H9 (cell line): ENCODE results near the gene JPH2. TPM values are rescaled to one million over a fixed set of nuclear protein-coding genes. Genes with fewer than 3 reads are reported as not detected.

ENCODE experiments used
- DNase-seq: peaks from one replicate; pipeline ENCODE4 v3.0.0-alpha.2; 2017
- H2AFZ ChIP-seq: one replicate; pipeline ENCODE4 v1.6.1; 2013; ENCODE audit warnings: mild to moderate bottlenecking, low read length, control low read depth, moderate library complexity
- H2AK5ac ChIP-seq: 2 replicates; pipeline ENCODE4 v1.6.1; 2013; ENCODE audit warnings: low read length, control low read depth, mixed read lengths; ENCODE audit not compliant: insufficient read length
- H2BK120ac ChIP-seq: one replicate; pipeline ENCODE4 v1.6.1; 2013; ENCODE audit warnings: low read depth, mild to moderate bottlenecking, low read length, control low read depth, inconsistent platforms; ENCODE audit not compliant: poor library complexity, severe bottlenecking
- H2BK12ac ChIP-seq: 2 replicates; pipeline ENCODE4 v1.6.1; 2013; ENCODE audit warnings: low read length, control low read depth, mixed read lengths, low read depth; ENCODE audit not compliant: insufficient read length
- H2BK15ac ChIP-seq: 2 replicates; pipeline ENCODE4 v1.6.1; 2013; ENCODE audit warnings: low read depth, low read length, control low read depth
- H2BK20ac ChIP-seq: one replicate; pipeline ENCODE4 v1.6.1; 2013; ENCODE audit warnings: low read depth, mild to moderate bottlenecking, low read length, control low read depth, inconsistent platforms; ENCODE audit not compliant: poor library complexity, severe bottlenecking
- H2BK5ac ChIP-seq: 2 replicates; pipeline ENCODE4 v1.6.1; 2013; ENCODE audit warnings: low read length, control low read depth, mixed read lengths; ENCODE audit not compliant: insufficient read length
- H3K14ac ChIP-seq: 2 replicates; pipeline ENCODE4 v1.6.1; 2013; ENCODE audit warnings: low read length, control low read depth; ENCODE audit not compliant: insufficient read depth
- H3K18ac ChIP-seq: 2 replicates; pipeline ENCODE4 v1.6.1; 2013; ENCODE audit warnings: low read depth, mild to moderate bottlenecking, mixed read lengths, low read length, control low read depth; ENCODE audit not compliant: insufficient read length
- H3K23ac ChIP-seq: 2 replicates; pipeline ENCODE4 v1.6.1; 2013; ENCODE audit warnings: low read length, control low read depth, mixed read lengths, low read depth; ENCODE audit not compliant: insufficient read length
- H3K23me2 ChIP-seq: 2 replicates; pipeline ENCODE4 v1.6.1; 2013; ENCODE audit warnings: low read depth, mild to moderate bottlenecking, mixed read lengths, low read length, control low read depth; ENCODE audit not compliant: insufficient read length, poor library complexity, severe bottlenecking
- H3K27ac ChIP-seq: 2 replicates; pipeline ENCODE4 v1.5.1; 2013; ENCODE audit warnings: low read length, control low read depth, mixed read lengths, low read depth; ENCODE audit not compliant: insufficient read length
- H3K27me3 ChIP-seq: 2 replicates; pipeline ENCODE4 v1.6.1; 2013; ENCODE audit warnings: low read length, control low read depth, inconsistent platforms; ENCODE audit not compliant: insufficient read depth
- H3K4ac ChIP-seq: 2 replicates; pipeline ENCODE4 v1.6.1; 2013; ENCODE audit warnings: low read depth, mild to moderate bottlenecking, control low read depth, inconsistent platforms, low read length, moderate library complexity
- H3K4me1 ChIP-seq: 2 replicates; pipeline ENCODE4 v1.6.1; 2013; ENCODE audit warnings: low read length, control low read depth, inconsistent platforms; ENCODE audit not compliant: insufficient read depth
- H3K4me2 ChIP-seq: 2 replicates; pipeline ENCODE4 v1.6.1; 2013; ENCODE audit warnings: low read length, control low read depth, mixed read lengths; ENCODE audit not compliant: insufficient read length, insufficient read depth
- H3K56ac ChIP-seq: 2 replicates; pipeline ENCODE4 v1.6.1; 2013; ENCODE audit warnings: low read depth, mild to moderate bottlenecking, mixed read lengths, low read length, control low read depth; ENCODE audit not compliant: insufficient read length
- H3K79me1 ChIP-seq: 2 replicates; pipeline ENCODE4 v1.6.1; 2013; ENCODE audit warnings: low read depth, mild to moderate bottlenecking, moderate library complexity, low read length, control low read depth, inconsistent platforms; ENCODE audit not compliant: insufficient read depth, poor library complexity, severe bottlenecking
- H3K79me2 ChIP-seq: 2 replicates; pipeline ENCODE4 v1.6.1; 2013; ENCODE audit warnings: low read length, control low read depth, inconsistent platforms; ENCODE audit not compliant: insufficient read depth
- H3K9ac ChIP-seq: 2 replicates; pipeline ENCODE4 v1.6.1; 2013; ENCODE audit warnings: low read length, control low read depth, mixed read lengths; ENCODE audit not compliant: insufficient read length; ENCODE audit errors: extremely low read depth
- H3K9me3 ChIP-seq: one replicate; pipeline ENCODE4 v1.6.1; 2013; ENCODE audit warnings: low read depth, low read length, inconsistent platforms; ENCODE audit not compliant: control insufficient read depth
- H3T11ph ChIP-seq: one replicate; pipeline ENCODE4 v1.6.1; 2013; ENCODE audit warnings: mild to moderate bottlenecking, low read length, control low read depth, inconsistent platforms
- H4K20me1 ChIP-seq: one replicate; pipeline ENCODE4 v1.6.1; 2013; ENCODE audit not compliant: control insufficient read depth, insufficient read length, insufficient read depth
- H4K5ac ChIP-seq: 2 replicates; pipeline ENCODE4 v1.6.1; 2013; ENCODE audit warnings: low read depth, mild to moderate bottlenecking, mixed read lengths, low read length, control low read depth; ENCODE audit not compliant: insufficient read length
- H4K8ac ChIP-seq: replicated peaks from 2 replicates; pipeline ENCODE4 v1.6.1; 2013; ENCODE audit warnings: low read length, control low read depth, mixed read lengths, low read depth; ENCODE audit not compliant: insufficient read length
- H4K91ac ChIP-seq: 2 replicates; pipeline ENCODE4 v1.6.1; 2013; ENCODE audit warnings: low read depth, mild to moderate bottlenecking, moderate library complexity, mixed read lengths, low read length, control low read depth; ENCODE audit not compliant: insufficient read length
- H3K27ac Mint-ChIP-seq, 3 experiments: 2 replicates in 2 of 3; 3 replicates in 1 of 3; pipeline ENCODE4 v1.8.0; 2020 to 2021; ENCODE audit warnings: mixed read lengths in 3 of 3, mild to moderate bottlenecking in 1 of 3, moderate library complexity in 1 of 3
- H3K27me3 Mint-ChIP-seq: 2 replicates; pipeline ENCODE4 v1.8.0; 2021; ENCODE audit warnings: low read depth, mild to moderate bottlenecking, moderate library complexity, mixed read lengths
- H3K36me3 Mint-ChIP-seq, 3 experiments: 2 replicates in 2 of 3; 3 replicates in 1 of 3; pipeline ENCODE4 v1.8.0; 2020 to 2021; ENCODE audit warnings: low read depth in 3 of 3, mixed read lengths in 3 of 3; ENCODE audit not compliant: insufficient read depth in 1 of 3
- H3K4me1 Mint-ChIP-seq, 2 experiments: 2 replicates each; pipeline ENCODE4 v1.8.0; 2020; ENCODE audit warnings: mixed read lengths in 2 of 2
- H3K4me3 Mint-ChIP-seq, 2 experiments: 2 replicates in 1 of 2; 3 replicates in 1 of 2; pipeline ENCODE4 v1.8.0; 2020 to 2021; ENCODE audit warnings: mild to moderate bottlenecking in 2 of 2, mixed read lengths in 2 of 2, moderate library complexity in 1 of 2
- H3K9me3 Mint-ChIP-seq, 2 experiments: 2 replicates in 1 of 2; 3 replicates in 1 of 2; pipeline ENCODE4 v1.8.0; 2020; ENCODE audit warnings: mild to moderate bottlenecking in 2 of 2, mixed read lengths in 2 of 2, moderate library complexity in 1 of 2
- WGBS: extraction: QIAGEN DNeasy Blood & Tissue Kit; methylation state at CpG from one replicate; pipeline ENCODE4 v1.1.7; 2013; ENCODE audit warnings: missing lambda C conversion rate, low lambda C conversion rate, mixed read lengths; ENCODE audit not compliant: insufficient read length; ENCODE audit errors: extremely low coverage; 5-methylcytosine and 5-hydroxymethylcytosine counted together
- total RNA-seq: library from RNA; stranded (reverse); gene quantifications from 2 replicates; pipeline ENCODE4 v1.2.1, GENCODE V29; 2021
- TF ChIP-seq, protein P1 (sequence below): fragments of 200-600 bp; sonication (generic); conservative IDR thresholded peaks from 3 replicates; pipeline ENCODE4 v1.8.0; 2021; ENCODE audit warnings: antibody characterized with exemption, mild to moderate bottlenecking

Gene JPH2
- total RNA-seq, 1 experiment from 2014 or later, result 0.31 TPM

DNA sequence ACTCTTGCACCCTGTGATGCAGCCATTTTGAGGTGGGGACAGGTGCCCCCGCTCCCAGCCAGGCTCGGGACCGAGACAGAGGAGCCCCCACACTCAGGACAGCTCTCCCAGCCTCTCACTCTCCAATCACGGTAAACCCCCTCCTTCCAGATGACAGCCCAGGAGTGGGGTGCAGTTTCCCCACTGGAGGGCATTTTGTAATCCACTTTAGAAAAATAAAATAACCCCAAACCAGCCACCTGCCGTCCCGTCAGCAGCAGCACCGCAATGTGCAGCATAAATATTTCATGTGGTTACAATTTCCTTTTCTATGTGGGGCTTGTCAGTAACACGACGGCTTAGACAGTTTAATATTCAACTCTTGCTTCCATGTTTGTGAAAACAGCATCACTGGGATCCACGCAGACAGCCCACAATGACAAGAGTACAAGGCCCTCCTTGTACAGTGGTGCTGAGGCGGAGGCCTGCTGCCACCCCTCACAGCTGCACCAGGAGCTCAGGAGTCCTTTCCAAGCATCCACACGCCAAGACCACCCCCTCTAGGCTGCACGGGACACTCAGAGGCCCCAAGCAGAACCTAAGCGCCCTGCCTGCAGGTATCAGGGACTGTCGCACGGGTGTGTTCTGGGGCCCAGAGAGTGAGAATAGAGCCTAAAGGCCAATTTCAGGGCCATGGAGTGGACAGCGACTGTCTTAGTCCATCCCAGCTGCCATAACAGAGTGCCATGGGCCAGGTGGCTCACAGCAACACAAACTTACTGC, 116.7 kb downstream of the JPH2 start:
- H3K4me3 Mint-ChIP-seq, result no peak overlapping the region

More for the DNA sequence above, 116.7 kb downstream of the JPH2 start:
- no peak overlapping the region for H3K23ac ChIP-seq
- no peak overlapping the region for H3T11ph ChIP-seq
- no peak for DNase-seq
- H4K8ac ChIP-seq, result no peak overlapping the region
- no peaks in the 10 kb centered on the region for H3K9me3 ChIP-seq
- no peak overlapping the region for H3K27ac ChIP-seq
- H2BK12ac ChIP-seq, result no peak overlapping the region
- no peak overlapping the region for H4K91ac ChIP-seq
- no peak overlapping the region for H2AK5ac ChIP-seq
- H3K56ac ChIP-seq, result no peak overlapping the region
- H2BK120ac ChIP-seq, result no peak overlapping the region
- no peak overlapping the region for H3K18ac ChIP-seq
- H2BK5ac ChIP-seq, result no peak overlapping the region
- no peak overlapping the region for H4K5ac ChIP-seq
- H3K4me2 ChIP-seq, result no peak overlapping the region
- no CpG with 5 or more reads among the region's 17 CpGs for WGBS
- Mint-ChIP-seq H3K27me3 (no peaks in the 10 kb centered on the region; the same call in 1 of the 2 replicates), H3K9me3 (no peaks in the 10 kb centered on the region), H3K27ac (peak overlapping the region in 1 of 3 experiments; percentile 85; a peak in 1 of 7 replicates), H3K36me3 (no peaks in the 10 kb centered on the region), H3K4me1 (peaks cover 18 to 27% of the 10 kb centered on the region in 2 experiments)
- no peaks in the 10 kb centered on the region for H3K23me2 ChIP-seq
- no peaks in the 10 kb centered on the region for H3K79me1 ChIP-seq
- H3K4me1 ChIP-seq, result no peaks in the 10 kb centered on the region; the same call in 1 of the 2 replicates
- no peak overlapping the region for H3K9ac ChIP-seq
- H3K27me3 ChIP-seq, result no peaks in the 10 kb centered on the region
- H2BK20ac ChIP-seq, result no peak overlapping the region
- H2AFZ ChIP-seq, result no peak overlapping the region
- no peaks in the 10 kb centered on the region for H4K20me1 ChIP-seq
- TF ChIP-seq, protein P1, sequence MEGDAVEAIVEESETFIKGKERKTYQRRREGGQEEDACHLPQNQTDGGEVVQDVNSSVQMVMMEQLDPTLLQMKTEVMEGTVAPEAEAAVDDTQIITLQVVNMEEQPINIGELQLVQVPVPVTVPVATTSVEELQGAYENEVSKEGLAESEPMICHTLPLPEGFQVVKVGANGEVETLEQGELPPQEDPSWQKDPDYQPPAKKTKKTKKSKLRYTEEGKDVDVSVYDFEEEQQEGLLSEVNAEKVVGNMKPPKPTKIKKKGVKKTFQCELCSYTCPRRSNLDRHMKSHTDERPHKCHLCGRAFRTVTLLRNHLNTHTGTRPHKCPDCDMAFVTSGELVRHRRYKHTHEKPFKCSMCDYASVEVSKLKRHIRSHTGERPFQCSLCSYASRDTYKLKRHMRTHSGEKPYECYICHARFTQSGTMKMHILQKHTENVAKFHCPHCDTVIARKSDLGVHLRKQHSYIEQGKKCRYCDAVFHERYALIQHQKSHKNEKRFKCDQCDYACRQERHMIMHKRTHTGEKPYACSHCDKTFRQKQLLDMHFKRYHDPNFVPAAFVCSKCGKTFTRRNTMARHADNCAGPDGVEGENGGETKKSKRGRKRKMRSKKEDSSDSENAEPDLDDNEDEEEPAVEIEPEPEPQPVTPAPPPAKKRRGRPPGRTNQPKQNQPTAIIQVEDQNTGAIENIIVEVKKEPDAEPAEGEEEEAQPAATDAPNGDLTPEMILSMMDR, result no peak
- no peaks in the 10 kb centered on the region for H3K79me2 ChIP-seq
- no peak overlapping the region for H3K4ac ChIP-seq
- no peak overlapping the region for H2BK15ac ChIP-seq
- H3K14ac ChIP-seq, result no peak overlapping the region
